C4-2B (cell line): ENCODE data around the gene AGBL4.

ENCODE experiments used
- CTCF ChIP-seq: fragments of 450-650 bp; conservative IDR thresholded peaks from 2 replicates; pipeline ENCODE4 v1.5.1; 2017; ENCODE audit warnings: mild to moderate bottlenecking
- ZFX ChIP-seq: fragments of 450-650 bp; IDR thresholded peaks from 2 replicates; pipeline ENCODE4 v1.6.1; 2017

- TF ChIP-seq CTCF (peak; percentile 99), ZFX (no peak)
Observed at GRCh38 chr1:48498096-48498791, 1525.5 kb downstream of the AGBL4 start.
